ENCODE results near the gene ATXN2.

Gene ATXN2

DNA sequence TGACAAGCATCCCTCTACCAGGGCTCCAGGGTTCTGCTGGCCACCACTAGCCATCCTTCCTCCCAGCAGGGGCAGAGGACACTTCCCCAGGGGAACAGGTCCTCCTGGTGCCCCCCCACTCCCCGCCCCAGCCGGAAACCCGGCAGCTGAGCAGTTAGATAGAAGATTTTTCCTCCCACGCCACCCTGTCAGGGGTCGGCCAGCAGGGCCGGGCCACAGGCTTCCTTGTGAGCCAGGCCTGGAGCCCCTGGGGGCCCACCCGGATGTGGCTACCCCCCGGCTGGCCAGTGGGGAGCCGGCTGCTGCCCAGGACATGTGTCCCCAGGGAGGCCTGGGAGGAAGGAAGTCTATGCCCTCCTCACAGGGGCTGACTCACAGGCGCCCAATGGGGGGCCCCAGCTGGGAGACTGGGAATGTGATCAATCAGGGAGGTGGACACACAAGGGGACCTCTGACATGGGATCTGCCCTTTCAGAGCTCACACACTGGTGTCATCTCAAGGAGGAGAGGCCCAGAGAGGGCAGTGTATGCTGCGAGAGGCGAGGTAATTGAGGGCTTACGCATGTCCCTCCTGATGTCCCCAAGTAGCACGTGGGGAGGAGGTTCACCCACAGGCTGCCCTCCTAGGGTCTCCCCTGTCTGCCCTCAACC, 189.2 kb downstream of the ATXN2 start:
- Histone ChIP-seq H3K4me1 (ENCODE audit: control insufficient read depth in 1 of 2, insufficient read depth in 2 of 2, low read length in 2 of 2) (peaks cover 18 to 68% of the 10 kb centered on the region in 2 donors), H3K9me3 (ENCODE audit: control insufficient read depth in 1 of 2, low read length in 2 of 2) (no peaks in the 10 kb centered on the region), H3K36me3 (ENCODE audit: control insufficient read depth in 1 of 2, insufficient read depth in 2 of 2, low read length in 2 of 2) (peaks cover 0 to 8% of the 10 kb centered on the region in 2 donors), H3K27me3 (ENCODE audit: low read depth, low read length) (no peaks in the 10 kb centered on the region), H3K27ac (ENCODE audit: low read length) (peak overlapping the region; percentile 63), H3K4me3 (ENCODE audit: low read depth in 1 of 2, low read length in 2 of 2) (peak overlapping the region; percentile 38 to 96)

DNA sequence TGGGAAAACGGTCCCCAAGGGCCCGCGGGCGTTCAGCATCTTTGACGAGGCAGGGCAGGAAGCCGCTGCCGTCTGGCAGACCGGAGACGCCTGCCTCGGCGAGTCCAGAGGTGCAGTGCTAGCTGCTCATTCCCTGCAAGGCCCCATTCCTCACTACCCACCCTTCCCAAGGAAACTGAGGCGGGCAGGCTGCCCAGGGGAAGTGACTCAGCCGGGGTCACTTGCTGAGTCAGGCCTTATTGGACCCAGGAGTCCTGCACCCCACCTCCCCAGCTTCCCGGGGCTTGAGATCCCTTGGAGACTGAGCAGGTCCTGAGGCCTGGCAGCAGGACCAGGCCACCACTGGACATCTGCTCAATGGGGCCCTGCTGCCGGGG, 189.7 kb downstream of the ATXN2 start:
- Histone ChIP-seq H3K27ac (ENCODE audit: low read length) (peak overlapping the region; percentile 63), H3K27me3 (ENCODE audit: low read depth, low read length) (no peaks in the 10 kb centered on the region), H3K36me3 (ENCODE audit: control insufficient read depth in 1 of 2, insufficient read depth in 2 of 2, low read length in 2 of 2) (peaks cover 0 to 8% of the 10 kb centered on the region in 2 donors), H3K9me3 (ENCODE audit: control insufficient read depth in 1 of 2, low read length in 2 of 2) (no peaks in the 10 kb centered on the region), H3K4me3 (ENCODE audit: low read depth in 1 of 2, low read length in 2 of 2) (peak overlapping the region; percentile 38 to 96), H3K4me1 (ENCODE audit: control insufficient read depth in 1 of 2, insufficient read depth in 2 of 2, low read length in 2 of 2) (peaks cover 18 to 73% of the 10 kb centered on the region in 2 donors)

DNA sequence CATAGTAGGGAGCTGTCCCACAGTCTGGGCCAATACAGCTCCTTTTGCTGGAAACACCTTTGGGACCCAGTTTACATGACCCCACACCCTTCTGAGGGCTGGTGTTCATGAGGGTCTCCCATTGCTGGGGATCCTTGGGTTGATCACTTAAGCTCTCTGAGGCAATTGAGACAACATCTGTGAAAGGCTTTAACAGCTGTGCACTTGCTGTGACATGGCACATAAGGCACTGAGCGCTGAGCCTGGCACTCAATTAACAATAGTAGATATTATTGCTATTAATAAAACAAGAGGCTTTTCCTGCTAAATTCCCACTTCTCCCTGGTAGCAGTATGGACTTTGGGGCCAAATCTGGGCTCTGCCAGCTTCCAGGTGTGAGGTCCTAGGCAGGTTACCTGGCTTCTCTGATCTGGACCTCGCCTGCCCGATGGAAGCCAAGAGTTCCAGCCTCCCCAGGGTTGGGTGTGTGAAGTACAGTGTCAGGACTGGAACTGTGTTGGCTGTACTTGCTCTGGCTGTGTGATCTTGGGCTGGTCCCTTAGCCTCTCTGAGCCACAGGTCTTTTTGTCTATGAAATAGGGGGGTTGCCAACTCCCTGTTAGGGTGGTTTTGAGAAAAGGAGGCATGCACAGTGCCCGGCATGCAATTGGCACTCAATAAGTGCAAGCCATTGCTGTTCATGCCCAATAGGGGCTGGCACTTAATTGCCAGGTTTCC, 190.3 kb downstream of the ATXN2 start:
- H3K27ac ChIP-seq (ENCODE audit: low read length) = no peak overlapping the region
- peaks cover 0 to 8% of the 10 kb centered on the region in 2 donors for H3K36me3 ChIP-seq (ENCODE audit: control insufficient read depth in 1 of 2, insufficient read depth in 2 of 2, low read length in 2 of 2)
- peaks cover 18 to 76% of the 10 kb centered on the region in 2 donors for H3K4me1 ChIP-seq (ENCODE audit: control insufficient read depth in 1 of 2, insufficient read depth in 2 of 2, low read length in 2 of 2)
- peak overlapping the region; percentile 38 to 96 for H3K4me3 ChIP-seq (ENCODE audit: low read depth in 1 of 2, low read length in 2 of 2)
- no peaks in the 10 kb centered on the region for H3K27me3 ChIP-seq (ENCODE audit: low read depth, low read length)
- H3K9me3 ChIP-seq (ENCODE audit: control insufficient read depth in 1 of 2, low read length in 2 of 2) = no peaks in the 10 kb centered on the region

DNA sequence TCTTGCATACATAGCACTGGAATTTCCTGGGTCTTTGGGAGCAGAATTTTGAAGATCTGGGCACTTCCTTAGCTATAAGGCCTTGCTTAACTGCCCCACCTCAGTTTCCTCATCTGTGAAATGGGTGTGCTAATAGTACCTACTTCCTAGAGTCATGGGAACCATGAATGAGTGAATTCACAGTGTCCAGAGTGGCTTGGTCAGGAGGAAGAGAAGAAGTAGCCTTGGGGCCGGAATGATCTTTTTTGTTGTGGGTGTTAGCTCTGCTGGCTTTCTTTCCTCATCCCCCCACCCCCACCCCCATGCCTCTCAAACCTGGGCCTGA, 191.0 kb downstream of the ATXN2 start:
- H3K27ac ChIP-seq (ENCODE audit: low read length) = peak overlapping the region; percentile 65
- no peaks in the 10 kb centered on the region for H3K9me3 ChIP-seq (ENCODE audit: control insufficient read depth in 1 of 2, low read length in 2 of 2)
- peak overlapping the region; percentile 66 to 96 for H3K4me3 ChIP-seq (ENCODE audit: low read depth in 1 of 2, low read length in 2 of 2)
- no peaks in the 10 kb centered on the region for H3K27me3 ChIP-seq (ENCODE audit: low read depth, low read length)
- peaks cover 0 to 8% of the 10 kb centered on the region in 2 donors for H3K36me3 ChIP-seq (ENCODE audit: control insufficient read depth in 1 of 2, insufficient read depth in 2 of 2, low read length in 2 of 2)
- peaks cover 22 to 74% of the 10 kb centered on the region in 2 donors for H3K4me1 ChIP-seq (ENCODE audit: control insufficient read depth in 1 of 2, insufficient read depth in 2 of 2, low read length in 2 of 2)

DNA sequence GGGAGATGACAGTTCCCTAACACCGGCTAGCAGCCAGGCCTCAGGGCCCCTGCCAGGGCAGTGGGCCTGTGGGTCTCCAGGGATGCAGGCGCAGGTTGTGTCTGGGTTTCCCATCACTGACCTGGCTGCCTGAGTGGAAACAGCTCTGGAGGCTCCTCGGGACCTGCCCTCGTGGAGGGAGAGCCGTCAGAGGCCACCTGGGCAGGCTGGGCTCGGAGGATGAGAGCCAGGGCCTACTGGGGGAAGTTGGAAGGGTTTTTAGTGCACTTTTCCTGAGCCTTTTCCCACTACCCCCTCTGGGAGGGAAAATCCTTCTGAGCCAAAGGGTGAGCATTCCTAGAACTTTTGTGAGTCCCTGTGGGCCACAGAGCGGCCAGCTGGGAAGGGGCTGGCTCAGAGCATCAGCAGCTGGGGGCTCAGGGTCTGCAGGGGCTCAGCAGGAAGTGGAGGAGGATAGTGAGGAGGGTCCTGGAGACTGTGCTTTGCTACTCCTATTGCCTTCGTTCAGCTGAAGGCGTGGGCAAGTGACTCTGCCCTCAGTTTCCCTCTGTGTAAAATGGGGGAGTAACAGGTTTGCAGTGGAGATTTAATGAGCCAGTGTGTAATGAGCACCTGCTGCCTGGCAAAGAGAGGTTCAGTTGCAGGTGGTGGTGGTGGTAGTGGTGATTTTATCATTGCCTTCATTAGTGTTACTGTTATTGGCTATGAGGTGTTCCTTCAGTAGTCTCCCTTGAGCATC, 191.6 kb downstream of the ATXN2 start:
- Histone ChIP-seq H3K36me3 (ENCODE audit: control insufficient read depth in 1 of 2, insufficient read depth in 2 of 2, low read length in 2 of 2) (peaks cover 0 to 8% of the 10 kb centered on the region in 2 donors), H3K4me3 (ENCODE audit: low read depth in 1 of 2, low read length in 2 of 2) (peak overlapping the region; percentile 66 to 96), H3K9me3 (ENCODE audit: control insufficient read depth in 1 of 2, low read length in 2 of 2) (no peaks in the 10 kb centered on the region), H3K27ac (ENCODE audit: low read length) (peak overlapping the region; percentile 65), H3K27me3 (ENCODE audit: low read depth, low read length) (no peaks in the 10 kb centered on the region), H3K4me1 (ENCODE audit: control insufficient read depth in 1 of 2, insufficient read depth in 2 of 2, low read length in 2 of 2) (peaks cover 24 to 70% of the 10 kb centered on the region in 2 donors)

DNA sequence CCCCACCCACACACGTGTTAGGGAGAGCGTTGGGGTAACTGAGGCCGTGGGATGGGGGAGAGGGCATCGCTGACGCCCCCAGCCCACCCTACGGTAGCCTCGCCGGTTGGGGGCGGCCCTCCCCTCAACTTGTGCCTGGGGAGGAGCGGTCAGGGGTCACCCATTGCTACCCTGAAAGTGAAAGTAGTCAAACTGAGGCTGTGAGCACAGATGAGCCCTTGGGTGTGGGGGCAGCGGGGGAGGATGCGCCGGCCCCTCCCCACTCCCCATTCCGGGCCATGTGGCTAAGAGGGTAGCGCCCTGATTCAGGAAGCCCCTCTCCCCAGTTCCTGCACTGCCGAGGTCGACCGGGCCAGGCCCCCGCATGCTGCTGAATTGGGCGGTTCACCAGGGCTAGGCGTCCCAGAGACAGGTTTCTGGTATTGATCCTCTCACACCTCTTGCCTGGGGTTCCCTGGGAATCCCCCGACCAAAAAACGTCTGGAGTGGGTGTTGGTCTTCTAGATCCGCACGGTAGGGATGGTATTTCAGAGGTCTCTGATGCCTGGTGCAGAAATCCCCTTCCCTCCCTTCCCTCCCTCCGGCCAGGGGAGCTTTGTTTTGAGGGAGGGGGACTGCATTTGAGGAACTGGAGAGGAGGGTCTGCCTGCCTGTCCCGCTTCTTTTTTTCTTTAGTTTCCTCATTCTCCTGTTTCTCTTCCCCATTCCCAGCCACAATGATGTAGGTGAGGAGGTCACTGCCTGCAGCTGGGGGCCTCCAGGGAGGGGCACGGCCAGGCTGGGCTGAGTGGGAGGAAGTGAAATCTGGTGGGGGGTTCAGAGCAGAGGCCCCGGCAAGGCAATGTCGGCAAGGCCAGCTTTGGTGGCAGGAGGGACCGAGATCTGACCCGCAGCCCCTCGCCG, 192.4 kb downstream of the ATXN2 start:
- H3K4me3 ChIP-seq (ENCODE audit: low read depth in 1 of 2, low read length in 2 of 2) = peak overlapping the region; percentile 66 to 96
- peaks cover 20 to 69% of the 10 kb centered on the region in 2 donors for H3K4me1 ChIP-seq (ENCODE audit: control insufficient read depth in 1 of 2, insufficient read depth in 2 of 2, low read length in 2 of 2)
- peak overlapping the region; percentile 65 for H3K27ac ChIP-seq (ENCODE audit: low read length)
- H3K27me3 ChIP-seq (ENCODE audit: low read depth, low read length) = no peaks in the 10 kb centered on the region
- peaks cover 0 to 8% of the 10 kb centered on the region in 2 donors for H3K36me3 ChIP-seq (ENCODE audit: control insufficient read depth in 1 of 2, insufficient read depth in 2 of 2, low read length in 2 of 2)
- H3K9me3 ChIP-seq (ENCODE audit: control insufficient read depth in 1 of 2, low read length in 2 of 2) = no peaks in the 10 kb centered on the region

DNA sequence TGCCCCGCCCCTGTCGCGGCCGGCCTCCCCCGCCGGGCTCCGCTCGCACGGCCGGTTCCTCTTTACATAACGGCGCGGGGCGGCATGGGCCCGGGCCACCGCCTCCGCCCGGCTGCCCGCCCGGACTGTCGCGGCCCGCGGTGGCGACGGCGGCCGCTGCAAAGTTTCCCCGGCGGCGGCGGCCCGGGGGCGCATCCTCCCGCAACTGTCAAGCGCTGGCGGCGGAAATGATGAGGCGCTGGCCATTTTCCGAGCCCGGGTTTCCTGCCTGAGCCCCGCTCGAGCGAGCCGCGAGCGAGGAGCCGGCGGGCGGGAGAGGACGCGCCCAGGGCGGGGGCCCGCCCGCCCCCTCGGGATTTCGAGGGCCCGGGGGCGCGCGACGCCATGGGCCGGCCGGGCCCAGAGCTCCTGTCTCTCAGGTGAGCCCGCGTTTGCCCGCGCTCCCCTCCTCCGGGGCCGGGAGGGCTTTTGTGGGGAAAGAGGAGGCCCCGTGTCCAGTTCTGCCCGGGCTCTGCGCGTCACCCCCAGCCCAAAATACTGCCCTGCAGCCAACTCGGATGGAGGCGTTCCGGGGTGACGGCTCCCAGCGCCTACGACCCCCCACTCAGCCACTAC, 193.1 kb downstream of the ATXN2 start, which contains the start of gene SH2B3:
Gene SH2B3, plus strand, starts transcription at position 65 of the 615 bp plus-strand sequence. CDS start 12,223 bp downstream, outside the sequence.
- no peaks in the 10 kb centered on the region for H3K9me3 ChIP-seq (ENCODE audit: control insufficient read depth in 1 of 2, low read length in 2 of 2)
- peaks cover 20 to 62% of the 10 kb centered on the region in 2 donors for H3K4me1 ChIP-seq (ENCODE audit: control insufficient read depth in 1 of 2, insufficient read depth in 2 of 2, low read length in 2 of 2)
- H3K4me3 ChIP-seq (ENCODE audit: low read depth in 1 of 2, low read length in 2 of 2) = peak within 1 kb of the TSS; percentile 66 to 96
- no peaks in the 10 kb centered on the region for H3K27me3 ChIP-seq (ENCODE audit: low read depth, low read length)
- H3K36me3 ChIP-seq (ENCODE audit: control insufficient read depth in 1 of 2, insufficient read depth in 2 of 2, low read length in 2 of 2) = peaks cover 0 to 8% of the 10 kb centered on the region in 2 donors
- peak within 1 kb of the TSS; percentile 65 for H3K27ac ChIP-seq (ENCODE audit: low read length)

DNA sequence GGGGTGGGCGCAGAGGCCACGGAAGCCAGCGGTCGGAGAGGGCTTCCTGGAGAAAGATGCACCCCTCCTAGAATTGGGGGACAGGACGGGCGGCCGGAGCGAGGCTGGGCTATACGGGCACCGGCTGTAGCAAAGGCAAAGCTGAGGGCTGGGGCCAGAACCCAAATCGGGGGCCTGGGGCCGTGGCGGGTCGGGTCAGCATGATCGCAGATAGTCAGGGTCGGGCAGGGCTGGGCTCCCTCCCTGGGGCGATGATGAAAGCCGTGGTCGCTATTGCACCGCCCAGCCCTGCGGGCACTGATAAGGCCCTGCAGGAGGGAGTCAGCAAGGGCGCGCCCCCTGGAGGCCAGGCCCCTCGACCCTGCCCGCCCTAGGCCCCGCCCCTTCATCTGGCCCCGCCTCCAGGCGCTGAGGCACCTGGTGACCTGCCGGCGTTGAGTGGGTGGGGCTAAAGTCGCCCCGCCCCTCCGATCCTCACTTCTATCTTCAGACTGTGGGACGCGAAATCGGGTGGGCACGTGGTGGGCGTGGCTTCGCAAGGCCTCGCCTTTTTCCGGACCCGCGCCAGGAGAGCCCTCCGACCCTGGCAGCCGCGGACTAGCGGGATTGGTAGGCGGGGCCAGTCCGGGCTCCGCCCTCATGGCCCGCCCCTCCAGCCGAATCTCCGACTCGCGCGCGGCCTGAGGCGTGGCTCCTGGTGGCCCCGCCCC, 193.8 kb downstream of the ATXN2 start:
- no peaks in the 10 kb centered on the region for H3K9me3 ChIP-seq (ENCODE audit: control insufficient read depth in 1 of 2, low read length in 2 of 2)
- H3K4me3 ChIP-seq (ENCODE audit: low read depth in 1 of 2, low read length in 2 of 2) = peak overlapping the region; percentile 39 to 96
- peaks cover 15 to 57% of the 10 kb centered on the region in 2 donors for H3K4me1 ChIP-seq (ENCODE audit: control insufficient read depth in 1 of 2, insufficient read depth in 2 of 2, low read length in 2 of 2)
- no peaks in the 10 kb centered on the region for H3K27me3 ChIP-seq (ENCODE audit: low read depth, low read length)
- peaks cover 0 to 5% of the 10 kb centered on the region in 2 donors for H3K36me3 ChIP-seq (ENCODE audit: control insufficient read depth in 1 of 2, insufficient read depth in 2 of 2, low read length in 2 of 2)
- no peak overlapping the region for H3K27ac ChIP-seq (ENCODE audit: low read length)

DNA sequence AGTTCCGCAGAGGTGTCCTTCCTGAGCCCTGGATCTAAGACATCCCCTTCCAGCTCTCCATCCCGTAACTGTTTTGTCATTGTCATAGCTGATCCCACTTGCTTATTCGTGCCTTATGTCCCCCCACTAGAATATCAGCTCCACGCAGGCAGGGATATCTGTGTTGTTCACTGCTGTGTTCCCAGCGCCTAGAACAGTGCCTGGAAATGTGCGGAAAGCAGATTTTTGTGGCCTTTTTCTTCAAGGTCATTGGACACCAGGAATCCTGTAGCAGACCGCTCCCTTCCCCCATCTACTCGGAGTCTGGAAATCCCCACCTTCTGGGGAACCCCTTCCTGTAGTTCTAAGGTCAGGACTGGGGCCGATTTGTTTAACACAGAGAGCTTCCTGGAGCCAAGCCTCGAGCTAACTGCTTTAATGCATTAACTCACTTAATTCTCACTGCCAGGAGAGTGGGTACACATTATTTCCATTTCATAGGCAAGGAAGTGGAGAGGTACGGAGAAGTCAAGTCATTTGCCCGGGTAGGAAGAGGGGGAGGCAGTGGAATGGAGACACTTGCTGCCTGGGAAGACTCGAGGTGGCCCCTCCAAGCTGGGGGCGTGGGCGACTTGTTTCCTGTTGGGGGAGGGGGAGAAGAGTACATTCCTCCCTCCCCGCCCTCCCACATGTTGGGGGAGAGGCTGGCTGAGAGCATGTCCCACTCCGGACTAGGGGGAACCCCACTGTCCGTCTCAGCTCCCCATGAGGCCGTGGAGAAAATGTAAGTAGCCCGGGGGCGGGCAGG, 194.6 kb downstream of the ATXN2 start:
- peaks cover 0 to 2% of the 10 kb centered on the region in 2 donors for H3K36me3 ChIP-seq (ENCODE audit: control insufficient read depth in 1 of 2, insufficient read depth in 2 of 2, low read length in 2 of 2)
- no peaks in the 10 kb centered on the region for H3K27me3 ChIP-seq (ENCODE audit: low read depth, low read length)
- H3K4me1 ChIP-seq (ENCODE audit: control insufficient read depth in 1 of 2, insufficient read depth in 2 of 2, low read length in 2 of 2) = peaks cover 12 to 50% of the 10 kb centered on the region in 2 donors
- H3K4me3 ChIP-seq (ENCODE audit: low read depth in 1 of 2, low read length in 2 of 2) = peak overlapping the region; percentile 39 to 96
- no peaks in the 10 kb centered on the region for H3K9me3 ChIP-seq (ENCODE audit: control insufficient read depth in 1 of 2, low read length in 2 of 2)
- H3K27ac ChIP-seq (ENCODE audit: low read length) = peak overlapping the region; percentile 27

Measured in muscle layer of duodenum (tissue), 2 donors.